ENCODE measurements around the gene CD247.

The CD247 gene

GRCh38 chr1:167511374-167511986 lies 6.8 kb downstream of the CD247 start:
- no peak for DNase-seq

DNA sequence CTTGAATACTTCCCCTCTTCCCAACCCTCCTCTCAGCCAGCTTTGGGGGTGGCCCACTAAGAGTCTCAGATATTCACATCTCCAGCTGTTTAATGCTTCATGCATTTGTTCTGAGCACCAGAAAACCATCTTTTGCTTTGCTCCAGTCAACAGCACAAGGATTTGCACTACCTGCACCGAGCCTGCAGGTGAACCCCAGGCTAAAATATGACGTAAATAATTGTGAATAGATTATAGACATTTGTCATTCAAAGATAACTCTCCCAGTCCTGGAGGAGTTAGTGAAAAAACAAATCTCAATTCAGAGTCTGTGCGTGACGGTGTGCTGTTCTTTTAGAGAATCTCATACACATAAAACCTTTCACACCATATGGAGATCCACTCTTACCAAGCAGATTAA lies 7.4 kb downstream of the CD247 start:
- DNase-seq, result no peak

DNA sequence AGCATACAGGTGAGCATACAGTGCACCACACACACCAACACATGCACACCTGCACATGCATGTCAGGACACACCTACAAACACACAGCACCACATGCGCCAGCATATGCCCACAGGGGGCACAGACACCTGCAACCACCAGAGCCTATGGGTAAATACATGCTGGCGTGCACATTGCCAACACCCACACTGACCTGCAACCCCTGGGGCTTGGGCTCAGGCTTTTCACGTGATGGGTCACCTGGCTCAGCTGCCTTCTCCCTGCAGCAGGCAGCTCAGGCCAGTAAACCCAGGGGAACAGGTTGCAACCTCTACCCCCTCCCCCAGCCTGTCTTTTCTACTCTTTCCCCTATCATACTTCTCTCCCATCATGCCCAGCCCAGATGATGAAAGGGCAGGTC lies 8.1 kb downstream of the CD247 start:
- no peak for DNase-seq

DNA sequence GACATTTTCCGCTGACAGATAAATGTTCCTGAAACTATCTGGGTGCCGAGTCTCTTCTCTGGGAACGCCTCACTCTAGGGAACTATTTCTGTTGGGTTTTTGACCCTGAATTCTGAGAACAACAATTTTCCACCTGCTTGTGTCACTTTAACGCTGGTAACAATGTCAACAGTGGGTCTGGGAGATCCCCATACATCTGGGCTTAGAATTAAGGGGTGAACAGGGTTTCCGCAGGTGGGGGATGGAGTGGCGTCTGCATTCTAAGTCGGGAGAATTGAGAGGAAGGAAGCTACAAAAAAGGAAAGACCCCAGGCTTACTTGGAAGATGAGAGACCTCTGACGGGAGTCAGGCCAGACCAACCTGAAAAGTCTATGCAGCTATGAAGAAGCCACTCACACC lies 8.7 kb downstream of the CD247 start:
- no peak for DNase-seq

DNA sequence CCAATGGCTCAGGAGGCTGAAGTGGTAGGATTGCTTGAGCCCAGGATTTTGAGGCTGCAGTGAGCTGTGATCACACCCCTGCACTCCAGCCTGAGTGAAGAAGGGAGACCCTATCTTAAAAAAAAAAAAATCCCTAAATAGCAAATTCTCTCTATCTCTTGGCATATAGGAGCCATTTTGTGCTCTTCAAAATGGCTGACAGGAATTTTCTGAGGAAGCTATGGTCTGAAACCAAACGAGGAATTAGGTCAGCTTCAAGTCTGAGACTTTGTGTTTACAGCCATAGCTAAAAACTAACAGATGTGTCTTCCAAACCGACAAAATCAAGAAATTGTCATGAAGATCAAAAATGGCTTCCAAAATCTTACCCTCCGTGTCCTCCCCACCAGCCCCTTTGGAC lies 10.6 kb downstream of the CD247 start:
- no peak for DNase-seq

GRCh38 chr1:167504467-167504827 lies 13.9 kb downstream of the CD247 start:
- DNase-seq, result no peak

DNA sequence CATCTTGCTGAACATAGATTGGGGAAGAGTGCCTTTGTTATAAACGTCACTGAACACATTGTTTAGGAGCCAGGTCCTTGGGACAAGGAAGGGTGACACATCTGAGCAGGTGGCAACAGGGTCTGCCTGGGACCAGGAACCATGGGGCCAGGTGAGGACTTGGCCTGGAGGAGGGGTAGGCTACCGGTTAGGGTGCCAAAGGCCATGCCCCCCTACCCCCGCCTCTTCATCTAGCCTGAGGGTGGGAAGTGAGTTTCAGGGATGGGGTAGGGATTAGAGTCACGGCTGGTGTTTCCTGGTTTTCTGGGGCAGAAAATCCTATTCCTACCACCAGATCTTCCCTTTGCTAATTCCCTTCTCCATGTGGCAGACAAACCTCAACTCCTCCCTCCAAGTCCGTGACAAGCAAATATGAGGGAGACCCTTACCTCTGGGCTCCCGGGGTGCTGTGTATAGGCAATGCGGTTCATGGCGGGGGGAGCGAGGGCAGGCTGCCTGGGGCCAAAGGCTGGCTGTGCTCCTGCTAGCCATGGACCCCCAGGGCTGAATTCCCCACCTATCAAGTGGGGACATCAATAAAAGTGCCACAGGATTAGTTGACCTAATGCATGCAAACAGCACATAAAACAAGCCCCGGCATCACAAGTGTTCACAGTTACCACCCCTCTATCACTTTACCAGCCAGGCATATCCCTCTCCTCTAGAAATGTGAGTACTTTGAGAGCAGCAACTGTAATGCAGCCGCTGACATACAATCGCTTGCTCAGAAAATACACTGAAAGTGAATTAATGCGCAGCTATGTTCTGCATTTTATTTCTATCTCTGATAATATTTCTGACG lies 14.5 kb downstream of the CD247 start:
- DNase-seq, result no peak

- DNase-seq, result no peak
These were observed 15.4 kb downstream of the CD247 start for GRCh38 chr1:167502719-167503462.

DNA sequence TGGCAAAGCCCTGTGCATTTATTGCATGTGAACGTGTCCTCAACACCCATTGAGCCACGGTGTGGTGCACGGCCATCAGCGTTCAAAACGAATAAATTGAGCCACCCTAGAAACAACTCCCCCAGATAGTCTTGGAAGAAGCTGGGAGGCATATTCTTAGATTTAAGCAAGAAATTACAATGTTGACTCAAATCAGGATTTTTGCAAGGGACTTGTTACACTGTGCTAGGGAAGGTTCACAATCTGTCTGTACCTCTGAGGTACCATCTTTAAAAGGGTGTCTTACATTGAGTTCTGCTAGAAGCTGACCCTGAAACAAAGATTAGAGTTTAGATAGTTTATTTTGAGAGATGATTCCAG lies 16.2 kb downstream of the CD247 start:
- DNase-seq, result no peak

- no peak for DNase-seq
These were observed 16.7 kb downstream of the CD247 start for GRCh38 chr1:167501515-167502191.

DNA sequence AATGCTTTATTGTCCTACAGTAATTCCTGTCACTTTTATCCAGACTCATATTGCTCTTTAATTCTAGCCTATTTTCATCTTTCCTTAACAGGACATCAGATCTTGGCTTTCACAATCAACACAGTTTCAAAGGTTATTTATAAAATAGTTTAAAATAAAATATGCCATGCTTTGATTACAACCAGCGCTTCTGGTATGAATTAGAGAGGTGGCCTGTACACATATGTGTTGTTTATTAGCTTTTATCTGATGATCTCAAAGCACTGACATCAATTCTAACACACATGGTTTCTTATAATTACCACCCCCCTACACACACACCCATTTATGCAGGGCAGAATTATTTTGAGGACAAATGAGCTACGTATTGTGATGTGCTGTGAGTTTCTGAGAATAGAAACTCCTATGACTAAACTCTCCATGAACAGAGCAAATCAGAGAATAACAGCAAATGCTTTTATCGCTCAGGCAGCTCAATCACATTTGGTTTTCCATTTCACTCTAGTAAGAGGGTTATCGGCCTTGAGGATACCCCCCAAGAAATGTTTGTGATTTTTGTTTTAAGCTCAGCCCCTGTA lies 18.0 kb downstream of the CD247 start:
- DNase-seq, result no peak

- DNase-seq, result no peak
These were observed 18.6 kb downstream of the CD247 start for GRCh38 chr1:167499664-167500101.

GRCh38 chr1:167499106-167499505 lies 19.2 kb downstream of the CD247 start:
- no peak for DNase-seq

- no peak for DNase-seq
These were observed 21.3 kb downstream of the CD247 start for GRCh38 chr1:167496797-167497619.

- no peak for DNase-seq
These were observed 25.0 kb downstream of the CD247 start for GRCh38 chr1:167493372-167493771.

- no peak for DNase-seq
These were observed 25.8 kb downstream of the CD247 start for GRCh38 chr1:167492481-167492910.

GRCh38 chr1:167491586-167492461 lies 26.5 kb downstream of the CD247 start:
- no peak for DNase-seq

DNA sequence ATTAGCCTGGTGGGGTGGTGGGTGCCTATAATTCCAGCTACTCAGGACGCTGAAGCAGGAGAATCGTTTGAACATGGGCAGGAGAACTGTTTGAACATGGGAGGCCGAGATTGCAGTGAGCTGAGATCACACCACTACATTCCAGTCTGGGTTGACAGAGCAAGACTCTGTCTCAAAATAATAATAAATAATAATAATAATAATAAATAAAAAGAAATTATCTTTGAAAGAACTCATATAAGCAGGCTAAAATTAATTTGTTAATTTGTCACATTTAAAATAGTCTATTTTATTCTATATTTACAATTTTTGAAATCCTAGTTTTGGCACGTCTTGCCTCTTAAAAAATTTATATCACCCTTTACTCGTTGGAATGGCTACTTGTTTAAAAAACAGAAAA lies 27.6 kb downstream of the CD247 start:
- DNase-seq, result no peak

GRCh38 chr1:167489571-167490340 lies 28.6 kb downstream of the CD247 start:
- no peak for DNase-seq

DNA sequence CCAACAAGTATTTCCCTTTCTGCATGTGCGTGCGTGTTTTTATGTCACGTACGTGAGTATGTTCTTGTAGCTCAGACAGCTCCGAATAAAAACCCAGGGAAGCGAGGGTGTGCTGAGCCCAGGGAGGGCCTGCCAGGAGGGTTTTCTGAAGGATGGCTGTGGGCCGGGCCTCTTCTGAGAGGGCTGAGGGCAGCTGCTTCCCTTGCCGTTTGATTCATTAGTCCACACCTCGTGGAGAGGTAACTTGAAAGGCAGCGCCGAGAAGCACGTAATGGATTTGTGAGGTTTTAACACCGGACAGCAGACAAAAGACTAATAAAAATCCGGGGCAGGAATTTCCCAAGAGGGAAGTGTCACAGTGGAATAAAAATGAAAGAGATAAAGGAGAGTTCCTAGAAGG lies 29.5 kb downstream of the CD247 start:
- DNase-seq, result no peak

All from NCI-H1436 (cell line).